Erythroblast (primary cell): ENCODE data around the gene GIPC1.

ENCODE experiments used
- GATA1 ChIP-seq: IDR thresholded peaks from 2 replicates; pipeline ENCODE4 v1.6.1; 2011; ENCODE audit warnings: low read depth, mild to moderate bottlenecking, control low read depth, low read length, moderate library complexity
- POLR2A ChIP-seq: IDR thresholded peaks from 2 replicates; pipeline ENCODE4 v1.6.1; 2011; ENCODE audit warnings: mild to moderate bottlenecking, low read length

DNA sequence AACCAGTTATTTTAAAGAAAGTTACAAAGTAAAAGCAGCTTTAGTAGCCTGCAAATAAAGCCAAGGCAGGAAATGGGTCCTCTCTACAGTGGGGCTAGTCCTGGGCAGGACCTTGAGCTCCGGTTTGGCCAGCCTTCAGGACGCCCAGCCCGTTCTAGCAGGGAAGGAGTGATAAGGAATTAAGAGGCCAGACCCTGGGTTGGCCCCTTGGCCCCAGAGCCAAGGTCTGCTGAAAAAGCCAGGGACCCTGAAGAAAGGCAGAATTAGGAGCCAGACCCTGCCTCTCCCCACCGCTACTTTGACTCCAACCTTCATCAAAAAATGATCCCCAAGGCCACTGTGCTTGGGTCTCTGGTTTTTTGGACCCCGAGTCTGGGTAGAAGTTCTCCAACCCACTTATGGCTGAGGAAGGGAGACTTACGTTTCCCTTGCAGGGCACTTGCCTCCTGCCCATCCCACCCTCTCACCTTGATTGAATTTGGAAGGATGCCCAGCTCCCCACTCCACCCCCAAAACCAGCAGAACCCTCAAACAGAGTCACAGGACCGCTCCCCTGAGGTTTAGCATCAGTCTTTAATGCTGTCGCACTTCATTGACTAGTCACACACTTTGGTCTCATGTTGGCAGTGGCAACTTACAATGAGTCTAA lies 18.4 kb upstream of the GIPC1 start:
- TF ChIP-seq POLR2A (no peak), GATA1 (no peak)
